GM23338 (cell line): ENCODE results near the gene TPI1. TPM values are rescaled to one million over a fixed set of nuclear protein-coding genes. Genes with fewer than 3 reads are reported as not detected.

Source experiments
- ATAC-seq: fragments of 200-7000 bp; cut with Tn5 transposase; 3 replicates; pipeline ENCODE4 v1.9.1; 2020
- DNase-seq: peaks from one replicate; pipeline ENCODE4 v3.0.0-alpha.2; 2015; ENCODE audit warnings: low spot score
- H2AFZ ChIP-seq: fragments of 200-600 bp; sonication (generic); 2 replicates; pipeline ENCODE4 v1.8.0; 2016; ENCODE audit warnings: antibody characterized with exemption, mild to moderate bottlenecking, moderate library complexity
- H3F3A ChIP-seq: fragments of 200-600 bp; sonication (generic); replicated peaks from 2 replicates; pipeline ENCODE4 v1.8.0; 2017; ENCODE audit warnings: antibody characterized with exemption, mixed run types, low read depth
- H3K27ac ChIP-seq: fragments of 200-600 bp; sonication (generic); 2 replicates; pipeline ENCODE4 v1.6.1; 2016; ENCODE audit warnings: low read depth
- H3K27me3 ChIP-seq: fragments of 200-600 bp; sonication (generic); 2 replicates; pipeline ENCODE4 v1.8.0; 2016; ENCODE audit warnings: mild to moderate bottlenecking, mixed run types, moderate library complexity; ENCODE audit not compliant: insufficient read depth
- H3K36me3 ChIP-seq: fragments of 200-600 bp; sonication (generic); 2 replicates; pipeline ENCODE4 v1.8.0; 2016; ENCODE audit warnings: mild to moderate bottlenecking; ENCODE audit not compliant: insufficient read depth
- H3K4me1 ChIP-seq: fragments of 200-600 bp; sonication (generic); 2 replicates; pipeline ENCODE4 v1.8.0; 2016; ENCODE audit warnings: mild to moderate bottlenecking, moderate library complexity; ENCODE audit not compliant: insufficient read depth
- H3K4me2 ChIP-seq: fragments of 200-600 bp; sonication (generic); 2 replicates; pipeline ENCODE4 v1.7.1; 2017; ENCODE audit warnings: mixed run types
- H3K4me3 ChIP-seq: fragments of 200-600 bp; sonication (generic); 2 replicates; pipeline ENCODE4 v1.6.1; 2016; ENCODE audit warnings: mixed run types
- H3K79me2 ChIP-seq: fragments of 200-600 bp; sonication (generic); replicated peaks from 2 replicates; pipeline ENCODE4 v1.8.0; 2017; ENCODE audit warnings: mild to moderate bottlenecking; ENCODE audit not compliant: insufficient read depth
- H3K9me2 ChIP-seq: fragments of 200-600 bp; sonication (generic); 2 replicates; pipeline ENCODE4 v1.8.0; 2017; ENCODE audit not compliant: insufficient read depth
- H4K20me1 ChIP-seq: fragments of 200-600 bp; sonication (generic); replicated peaks from 2 replicates; pipeline ENCODE4 v1.8.0; 2017; ENCODE audit warnings: mild to moderate bottlenecking; ENCODE audit not compliant: insufficient read depth
- H3K27ac Mint-ChIP-seq: 2 replicates; pipeline ENCODE4 v1.8.0; 2020; ENCODE audit warnings: inconsistent platforms, mild to moderate bottlenecking, moderate library complexity, mixed read lengths
- H3K27me3 Mint-ChIP-seq: 3 replicates; pipeline ENCODE4 v1.8.0; 2022; ENCODE audit warnings: low read depth, mild to moderate bottlenecking, moderate library complexity, mixed read lengths, inconsistent platforms; ENCODE audit not compliant: insufficient read depth, poor library complexity
- H3K36me3 Mint-ChIP-seq: 3 replicates; pipeline ENCODE4 v1.8.0; 2021; ENCODE audit warnings: low read depth, mild to moderate bottlenecking, inconsistent platforms, moderate library complexity, mixed read lengths
- H3K4me1 Mint-ChIP-seq: 3 replicates; pipeline ENCODE4 v1.8.0; 2020; ENCODE audit warnings: mild to moderate bottlenecking, inconsistent platforms, mixed read lengths
- H3K4me3 Mint-ChIP-seq: 3 replicates; pipeline ENCODE4 v1.8.0; 2021; ENCODE audit warnings: moderate library complexity, mild to moderate bottlenecking, inconsistent platforms, mixed read lengths
- H3K9me3 Mint-ChIP-seq: 3 replicates; pipeline ENCODE4 v1.8.0; 2020; ENCODE audit warnings: moderate library complexity, mild to moderate bottlenecking, inconsistent platforms, mixed read lengths
- CREB1 ChIP-seq: fragments of 250-450 bp; sonication (Bioruptor Pico); IDR thresholded peaks from 2 replicates; pipeline ENCODE4 v1.5.0; 2020; ENCODE audit warnings: low read depth, mild to moderate bottlenecking, moderate library complexity
- CTCF ChIP-seq, 2 experiments: fragments of 200-600 bp in 1 of 2; sonication (generic) in 1 of 2; conservative IDR thresholded peaks; 2 replicates each; pipeline versions ENCODE4 v1.5.1 to v1.6.1; 2016 to 2017; ENCODE audit warnings: antibody characterized with exemption in 2 of 2, low read depth in 2 of 2, mild to moderate bottlenecking in 2 of 2, moderate library complexity in 1 of 2
- ETS1 ChIP-seq: IDR thresholded peaks from 2 replicates; pipeline ENCODE4 v1.6.1; 2016; ENCODE audit warnings: antibody characterized with exemption
- EZH2 ChIP-seq: fragments of 200-600 bp; sonication (generic); IDR thresholded peaks from one replicate; pipeline ENCODE4 v1.8.0; 2017; ENCODE audit warnings: antibody characterized with exemption, mild to moderate bottlenecking, low read depth; ENCODE audit not compliant: unreplicated experiment
- EZH2phosphoT487 ChIP-seq: fragments of 200-600 bp; sonication (generic); IDR thresholded peaks from one replicate; pipeline ENCODE4 v1.8.1; 2018; ENCODE audit warnings: antibody characterized with exemption; ENCODE audit not compliant: unreplicated experiment
- JUNB ChIP-seq: IDR thresholded peaks from one replicate; pipeline ENCODE4 v1.6.1; 2016; ENCODE audit warnings: antibody characterized with exemption; ENCODE audit not compliant: unreplicated experiment
- NANOG ChIP-seq: IDR thresholded peaks from 2 replicates; pipeline ENCODE4 v1.6.1; 2016; ENCODE audit warnings: antibody characterized with exemption, borderline replicate concordance
- POLR2AphosphoS5 ChIP-seq: IDR thresholded peaks from 2 replicates; pipeline ENCODE4 v1.6.1; 2016; ENCODE audit warnings: antibody characterized with exemption, low read depth
- REST ChIP-seq: IDR thresholded peaks from one replicate; pipeline ENCODE4 v1.6.1; 2018; ENCODE audit warnings: antibody characterized with exemption; ENCODE audit not compliant: unreplicated experiment
- STAT1 ChIP-seq: IDR thresholded peaks from one replicate; pipeline ENCODE4 v1.6.1; 2016; ENCODE audit warnings: antibody characterized with exemption; ENCODE audit not compliant: unreplicated experiment
- ZNF114 ChIP-seq: fragments of 250-450 bp; sonication (Bioruptor Pico); IDR thresholded peaks from 2 replicates; pipeline ENCODE4 v1.5.0; 2020; ENCODE audit warnings: mild to moderate bottlenecking, moderate library complexity
- ZNF331 ChIP-seq: fragments of 250-450 bp; sonication (Bioruptor Pico); IDR thresholded peaks from 2 replicates; pipeline ENCODE4 v1.5.0; 2020; ENCODE audit warnings: low read depth, mild to moderate bottlenecking, moderate library complexity
- ZNF462 ChIP-seq: fragments of 250-450 bp; sonication (Bioruptor Pico); IDR thresholded peaks from 2 replicates; pipeline ENCODE4 v1.5.0; 2020; ENCODE audit warnings: mild to moderate bottlenecking, moderate library complexity
- polyA plus RNA-seq: library from polyadenylated mRNA; unstranded; fragments of >200 nt; fragmentation: Nextera tagmentation; extraction: Ambion mirVana; gene quantifications from 2 replicates; pipeline ENCODE4 v1.2.1, GENCODE V29; 2016
- total RNA-seq: library from RNA; depleted of rRNA; stranded (reverse); fragments of >200 nt; shearing (Covaris generic); gene quantifications from 2 replicates; pipeline ENCODE4 v1.2.3, GENCODE V29; 2014

TPI1 gene
- total and polyA plus RNA-seq, 2 experiments from 2014 or later, result 737 to 822 TPM

- Histone ChIP-seq H3K4me3 (no peak overlapping the region), H3K27me3 (no peaks in the 10 kb centered on the region), H3K9me2 (no peaks in the 10 kb centered on the region), H3F3A (peaks cover 21% of the 10 kb centered on the region), H3K79me2 (peaks cover 9% of the 10 kb centered on the region), H3K36me3 (peaks cover 3% of the 10 kb centered on the region; the same call in 1 of the 2 replicates), H3K4me2 (no peak overlapping the region), H2AFZ (no peak overlapping the region), H3K4me1 (peaks cover 10% of the 10 kb centered on the region; the same call in 1 of the 2 replicates), H3K27ac (no peak overlapping the region), H4K20me1 (peaks cover 3% of the 10 kb centered on the region; the same call in 1 of the 2 replicates)
- H3K27ac Mint-ChIP-seq, result no peak overlapping the region
- no peak overlapping the region for H3K4me3 Mint-ChIP-seq
- H3K36me3 Mint-ChIP-seq, result peaks cover 77% of the 10 kb centered on the region
- TF ChIP-seq CTCF (conservative IDR thresholded peaks at IDR 0.05; ENCODE audit: low read depth in 2 of 2), result no peak
- TF ChIP-seq ZNF114 (CRISPR knock-in tag), result no peak
- no peak for TF ChIP-seq EZH2phosphoT487
- no peak for TF ChIP-seq ZNF331 (CRISPR knock-in tag)
- no peak for TF ChIP-seq JUNB
- no peak for TF ChIP-seq REST
- TF ChIP-seq ZNF462 (CRISPR knock-in tag), result no peak
- no peak for TF ChIP-seq STAT1
- no peak for TF ChIP-seq EZH2
- TF ChIP-seq ETS1, result no peak
- no peak for TF ChIP-seq NANOG
- no peak for TF ChIP-seq POLR2AphosphoS5
- no peak for TF ChIP-seq CREB1 (CRISPR knock-in tag)
- peaks cover 10% of the 10 kb centered on the region for H3K27me3 Mint-ChIP-seq
- no peak for DNase-seq
- H3K4me1 Mint-ChIP-seq, result peaks cover 16% of the 10 kb centered on the region
- no peaks in the 10 kb centered on the region for H3K9me3 Mint-ChIP-seq
- ATAC-seq, result no peak
These were observed 34.0 kb upstream of the TPI1 start for GRCh38 chr12:6833189-6833890.
